Embryonic facial prominence (tissue), 1 donor: Measurements from ENCODE around the gene UPF3A.
"Not testable (repeated sequence)": the region's sequence is repeated elsewhere in the genome, so short reads cannot be mapped to it uniquely, and the experiment has no call there.

Source experiments
- DNase-seq: peaks from one replicate; pipeline ENCODE4 v3.0.0-alpha.2; 2016; ENCODE audit errors: extremely low spot score

Gene UPF3A

GRCh38 chr13:114334305-114335053 is 53.1 kb downstream of the UPF3A start:
- no peak for DNase-seq

GRCh38 chr13:114336457-114336856 is 55.1 kb downstream of the UPF3A start:
- DNase-seq: not testable (repeated sequence)

DNA sequence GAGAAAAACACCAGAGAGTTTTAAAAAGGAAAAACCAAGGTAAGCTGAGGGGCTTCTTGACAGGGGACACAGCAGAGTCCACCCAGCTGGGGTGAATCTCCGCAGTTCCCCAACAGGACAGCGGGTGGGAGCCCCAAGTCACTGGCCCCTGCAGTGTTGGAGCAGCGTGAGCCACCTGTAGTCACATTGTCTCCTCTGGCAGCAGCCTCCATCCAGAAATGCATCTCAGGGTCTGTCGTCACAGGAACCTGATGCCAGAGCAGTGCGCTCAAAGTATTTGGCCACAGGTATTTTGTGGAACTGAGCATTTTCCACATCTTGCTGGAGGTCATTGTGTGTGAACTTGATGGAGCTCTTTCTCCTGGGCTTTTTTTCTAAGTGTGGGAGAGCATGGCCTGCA is 57.6 kb downstream of the UPF3A start:
- DNase-seq: no peak

- DNase-seq: no peak
Observed at GRCh38 chr13:114339857-114340534, 58.6 kb downstream of the UPF3A start.

GRCh38 chr13:114341003-114341777 is 59.8 kb downstream of the UPF3A start:
- no peak for DNase-seq

DNA sequence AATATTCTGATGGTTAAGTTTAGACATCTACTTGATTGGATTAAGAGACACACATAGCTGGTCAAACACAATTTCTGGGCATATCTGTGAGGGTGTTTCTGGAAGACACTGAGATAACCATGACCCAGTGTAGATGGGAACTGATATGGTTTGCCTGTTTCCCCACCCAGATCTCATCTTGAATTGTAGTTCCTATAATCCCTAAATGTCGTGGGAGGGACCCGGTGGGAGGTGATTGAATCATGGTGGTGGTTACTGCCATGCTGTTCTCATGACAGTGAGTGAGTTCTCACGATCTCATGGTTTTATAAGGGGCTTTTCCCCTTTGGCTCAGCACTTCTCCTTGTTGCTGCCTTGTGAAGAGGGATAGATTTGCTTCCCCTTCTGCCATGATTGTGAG is 65.9 kb downstream of the UPF3A start:
- DNase-seq: not testable (repeated sequence)

- DNase-seq: not testable (repeated sequence)
Observed at GRCh38 chr13:114352763-114353162, 71.4 kb downstream of the UPF3A start.

DNA sequence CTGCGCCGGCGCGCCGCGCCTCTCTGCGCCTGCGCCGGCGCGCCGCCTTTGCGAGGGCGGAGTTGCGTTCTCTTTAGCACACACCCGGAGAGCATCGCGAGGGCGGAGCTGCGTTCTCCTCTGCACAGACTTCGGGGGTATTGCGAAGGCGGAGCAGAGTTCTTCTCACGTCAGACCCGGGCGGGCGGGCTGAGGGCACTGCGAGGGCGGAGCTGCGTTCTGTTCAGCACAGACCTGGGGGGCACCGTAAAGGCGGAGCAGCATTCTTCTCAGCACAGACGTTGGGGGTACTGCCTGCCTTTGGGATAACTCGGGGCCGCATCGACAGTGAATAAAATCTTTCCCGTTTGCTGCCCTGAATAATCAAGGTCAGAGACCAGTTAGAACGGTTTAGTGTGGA is 72.0 kb downstream of the UPF3A start:
- DNase-seq: not testable (repeated sequence)
